Suppressor macrophage treated with lipopolysaccharide for 4 hours (primary cell): ENCODE measurements around the gene TMEM53.
"Not testable (repeated sequence)": the region's sequence is repeated elsewhere in the genome, so short reads cannot be mapped to it uniquely, and the experiment has no call there.

Experiments used
- DNase-seq: peaks from one replicate; pipeline ENCODE4 v3.0.0-alpha.2; 2020

Gene TMEM53

DNA sequence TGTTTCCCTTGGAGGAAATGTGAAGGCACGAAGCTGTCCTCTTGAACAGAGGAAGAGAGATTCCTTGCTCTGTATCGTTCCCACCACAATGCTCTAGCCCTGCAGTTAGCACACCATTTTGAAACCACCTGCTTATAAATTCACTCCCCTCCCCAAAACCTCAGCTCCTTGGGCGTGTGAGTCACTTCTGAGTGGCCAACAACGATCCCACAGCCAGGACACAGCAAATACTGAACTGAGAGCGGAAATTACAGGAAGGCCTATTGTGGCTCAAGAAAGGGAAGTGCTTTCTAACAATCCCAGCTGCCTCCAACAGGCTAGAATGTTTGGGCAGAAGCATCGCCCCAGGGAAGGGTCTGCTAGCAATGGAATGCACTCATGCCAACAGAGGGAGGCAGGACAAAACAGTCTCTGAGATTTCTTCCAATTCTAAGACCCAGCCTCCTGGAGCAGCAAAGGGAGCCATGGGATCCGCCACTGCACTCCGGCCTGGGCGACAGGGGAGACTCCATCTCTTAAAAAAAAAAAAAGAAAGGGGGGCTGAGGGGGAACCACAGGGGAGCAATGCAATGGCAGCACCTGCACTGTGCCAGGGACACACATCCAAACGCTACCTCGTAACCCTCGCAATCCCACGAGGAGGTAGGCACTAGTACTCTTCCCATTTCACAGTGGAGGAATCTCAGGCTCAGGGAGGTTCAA is 1.9 kb downstream of the TMEM53 start:
- DNase-seq = peak; percentile 93

DNA sequence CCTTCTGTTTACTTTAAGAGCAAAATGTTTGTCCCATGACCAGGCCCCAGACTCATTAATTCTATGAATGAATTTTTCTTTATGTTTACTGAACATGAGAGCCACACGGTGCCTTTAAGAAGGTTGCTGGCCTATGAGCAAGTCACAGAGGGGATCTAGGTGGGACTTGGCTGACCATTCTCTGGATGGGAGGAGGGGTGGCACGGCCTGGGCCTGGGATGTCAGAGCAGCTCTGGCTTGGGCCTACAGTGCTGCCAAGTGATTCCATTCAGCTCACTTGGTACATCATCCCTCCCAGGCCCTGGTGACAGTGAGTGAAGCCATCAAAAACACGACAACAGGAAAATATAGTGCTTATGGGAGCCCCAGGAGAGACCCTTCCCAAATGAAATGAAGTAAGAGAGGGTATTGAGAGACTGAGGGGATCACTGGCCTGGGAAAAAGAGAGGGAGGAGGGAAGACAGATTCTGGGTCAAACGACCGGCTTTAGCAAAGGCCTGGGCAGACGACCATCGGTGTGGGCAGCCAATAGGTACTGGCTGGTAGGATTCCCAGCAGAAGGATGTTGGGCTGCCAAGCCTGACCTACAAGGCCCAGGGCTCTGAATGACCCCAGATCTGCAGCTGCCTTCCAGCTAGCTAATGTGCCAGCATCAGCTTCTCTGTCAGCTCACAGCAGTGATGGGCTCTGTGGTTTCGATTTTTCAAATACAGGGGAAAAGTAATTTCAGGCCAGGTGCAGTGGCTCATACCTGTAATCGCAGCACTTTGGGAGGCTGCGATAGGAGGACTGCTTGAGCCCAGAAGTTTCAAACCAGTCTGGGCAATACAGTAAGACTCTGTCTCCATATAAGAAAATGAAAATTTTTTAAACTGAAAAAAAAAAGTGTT is 3.3 kb downstream of the TMEM53 start:
- no peak for DNase-seq

DNA sequence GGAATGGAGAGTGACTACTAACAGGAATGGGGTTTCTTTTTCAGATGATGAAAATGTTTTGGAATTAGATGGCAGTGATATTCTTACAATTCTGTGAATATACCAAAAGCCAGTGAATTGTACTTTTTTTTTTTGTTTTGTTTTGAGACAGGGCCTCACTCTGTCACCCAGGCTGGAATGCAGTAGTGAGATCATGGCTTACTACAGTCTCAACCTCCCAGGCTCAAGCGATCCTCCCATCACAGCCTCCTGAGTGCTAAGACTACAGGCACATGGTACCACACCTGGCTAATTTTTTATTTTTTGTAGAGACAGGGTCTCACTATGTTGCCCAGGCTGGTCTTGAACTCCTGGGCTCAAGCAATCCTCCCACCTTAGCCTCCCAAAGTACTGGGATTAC is 7.6 kb downstream of the TMEM53 start:
- DNase-seq = not testable (repeated sequence)

DNA sequence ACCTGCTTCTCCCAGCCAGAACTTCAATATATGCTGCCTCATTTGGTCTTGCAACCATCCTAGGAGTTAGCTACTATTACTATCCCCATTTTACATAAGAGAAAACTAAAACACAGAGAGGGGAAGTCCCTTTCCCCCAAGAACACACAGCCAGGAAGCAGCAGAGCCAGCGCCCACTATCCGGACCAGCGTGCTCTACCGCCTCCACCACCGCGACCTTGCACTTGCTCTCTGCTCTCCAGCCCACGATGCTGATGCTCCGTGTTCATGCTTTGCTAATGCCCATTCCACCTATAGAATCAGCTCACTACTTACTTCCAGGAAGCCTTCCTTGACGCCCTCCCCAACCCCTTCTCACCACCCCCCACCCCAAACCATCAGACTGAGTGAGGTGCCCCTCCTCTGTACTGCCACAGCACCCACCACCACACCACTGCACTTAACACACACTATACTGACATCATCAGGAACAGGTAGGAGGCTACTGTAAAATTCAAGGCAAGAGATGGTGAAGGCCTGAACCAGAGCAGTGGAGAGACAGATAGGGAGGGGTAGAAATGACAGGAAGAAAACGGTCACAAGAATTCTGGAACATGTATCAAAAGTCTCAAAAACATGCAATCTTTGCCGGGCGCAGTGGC is 9.4 kb downstream of the TMEM53 start:
- DNase-seq = peak; percentile 49

DNA sequence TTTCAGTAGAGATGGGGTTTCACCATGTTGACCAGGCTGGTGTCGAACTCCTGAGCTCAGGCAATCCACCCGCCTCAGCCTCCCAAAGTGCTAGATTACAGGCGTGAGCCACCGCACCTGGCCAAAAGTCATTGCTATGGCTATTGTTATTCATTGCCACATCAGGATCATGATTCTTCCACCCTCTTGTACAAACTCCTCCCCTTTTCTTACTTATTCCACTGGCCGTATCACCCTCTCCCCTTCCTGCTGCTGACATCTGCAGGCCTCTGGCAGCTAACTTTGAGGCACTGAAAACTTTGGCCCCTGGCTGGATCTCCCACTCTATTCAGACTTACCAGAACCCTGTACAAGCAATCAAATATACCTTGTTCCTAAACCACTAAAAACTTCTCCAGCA is 10.9 kb downstream of the TMEM53 start:
- DNase-seq = no peak

DNA sequence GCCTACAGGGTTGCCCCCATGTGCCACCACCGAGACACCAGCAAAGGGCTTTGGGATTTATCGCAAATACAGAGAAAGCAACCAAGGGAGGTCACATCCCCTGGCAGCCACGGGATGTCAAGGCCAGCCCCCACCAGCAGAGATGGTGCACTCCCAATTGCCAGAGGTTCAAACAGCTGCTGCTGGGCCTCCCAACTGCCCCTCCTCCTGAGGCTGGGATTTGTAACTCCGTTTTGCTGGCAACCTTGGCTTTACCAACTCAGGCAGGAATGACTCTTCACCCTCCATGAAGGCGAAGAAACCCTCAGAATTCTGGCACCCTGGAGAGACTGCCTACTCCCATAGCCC is 11.6 kb downstream of the TMEM53 start:
- DNase-seq = no peak

DNA sequence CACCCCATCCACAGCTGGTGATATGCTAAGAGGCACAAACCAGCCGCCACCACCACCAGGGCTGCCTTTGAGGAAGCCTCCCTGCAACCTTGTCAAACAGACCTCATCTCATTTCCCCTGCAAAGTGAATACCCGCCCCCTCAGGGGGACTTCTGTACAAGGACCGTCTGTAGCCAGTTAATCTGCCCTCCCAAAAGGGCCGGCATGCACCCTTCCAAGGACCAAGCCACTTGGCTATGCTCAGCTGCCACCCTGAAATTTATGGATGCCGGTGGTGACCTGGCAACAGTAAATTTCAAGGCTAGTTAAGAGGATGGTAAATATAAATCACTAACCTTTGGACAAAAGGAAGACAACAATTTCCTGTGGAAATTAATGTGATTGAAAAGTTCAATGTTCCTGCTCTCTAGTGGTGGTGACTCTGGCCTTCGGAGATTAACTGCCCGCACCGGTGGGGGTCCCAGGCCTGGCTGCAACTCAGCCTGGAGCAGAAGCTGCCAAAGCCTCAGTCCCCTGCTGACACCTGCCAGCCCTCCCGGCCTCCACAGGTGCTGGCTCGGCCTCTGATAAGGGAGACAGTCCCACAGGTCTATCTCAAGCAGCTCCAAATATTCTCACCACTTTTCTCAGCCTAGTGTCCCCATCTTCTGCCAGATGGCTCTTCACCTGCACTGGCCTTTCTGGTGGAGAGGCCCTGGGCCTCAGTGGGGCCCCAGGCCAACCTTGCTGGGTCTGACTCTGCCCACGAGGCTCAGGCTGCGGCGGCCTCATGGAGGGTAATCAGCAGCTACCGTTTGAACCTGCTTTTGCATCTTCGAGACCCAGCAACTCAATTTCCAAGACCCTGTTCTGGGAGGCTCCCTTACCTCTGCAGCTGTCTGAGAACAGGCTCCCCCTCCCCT is 12.2 kb downstream of the TMEM53 start:
- DNase-seq = no peak

DNA sequence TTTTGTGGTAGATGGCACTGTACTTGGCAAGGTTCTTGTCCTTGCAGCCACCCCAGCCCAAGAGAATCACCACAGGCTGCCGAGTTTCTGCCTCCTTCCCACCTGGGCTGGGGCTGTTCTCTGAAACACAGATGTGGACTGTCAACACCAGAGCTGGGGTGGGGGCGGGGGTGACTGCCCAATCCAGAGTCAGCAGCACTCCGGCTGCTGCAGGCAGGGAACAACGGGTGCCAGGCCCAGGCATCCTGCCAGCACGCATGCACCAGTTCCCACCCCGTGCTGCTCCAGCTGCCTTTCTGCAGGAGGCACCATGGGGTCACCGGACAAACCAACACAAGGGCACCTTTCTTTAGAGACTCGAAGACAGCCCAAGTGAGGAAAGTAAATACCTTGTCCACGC is 14.1 kb downstream of the TMEM53 start:
- DNase-seq = no peak

DNA sequence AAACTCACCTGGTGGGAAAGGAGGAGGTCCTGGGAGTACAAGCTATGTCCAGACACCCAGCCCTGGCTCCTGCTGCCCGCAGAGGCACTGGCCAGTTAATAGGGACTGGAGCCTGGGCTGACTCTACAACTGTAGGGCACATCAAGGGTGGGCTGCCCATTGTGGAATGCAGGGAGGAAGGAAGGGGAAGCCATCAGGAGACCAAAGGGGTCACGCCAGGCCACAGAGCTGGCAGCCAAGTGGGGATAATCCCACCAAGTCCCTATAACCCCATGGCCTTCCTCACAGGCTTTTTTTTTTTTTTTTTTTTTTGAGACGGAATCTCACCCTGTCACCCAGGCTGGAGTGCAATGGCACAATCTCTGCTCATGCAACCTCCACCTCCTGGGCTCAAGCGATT is 14.7 kb downstream of the TMEM53 start:
- DNase-seq = no peak

DNA sequence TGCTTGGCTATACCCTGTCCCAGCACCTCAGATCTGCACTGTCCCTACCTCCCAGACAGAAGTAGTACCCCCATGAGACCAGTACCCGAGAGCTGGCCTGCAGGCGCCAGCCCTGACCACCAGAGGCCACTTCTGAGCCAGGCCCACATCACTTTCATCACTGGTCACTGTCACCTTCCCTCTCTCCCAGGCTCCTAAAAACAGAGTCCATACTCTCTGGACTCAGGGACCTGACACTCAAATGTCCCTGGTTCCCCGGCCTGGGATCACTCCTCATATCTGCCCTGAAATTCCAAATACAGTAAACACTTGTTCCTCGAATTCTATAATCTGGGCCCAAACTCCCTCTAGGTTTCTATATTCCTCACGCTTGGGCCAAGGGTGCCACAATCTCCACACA is 18.7 kb downstream of the TMEM53 start:
- DNase-seq = peak; percentile 40

DNA sequence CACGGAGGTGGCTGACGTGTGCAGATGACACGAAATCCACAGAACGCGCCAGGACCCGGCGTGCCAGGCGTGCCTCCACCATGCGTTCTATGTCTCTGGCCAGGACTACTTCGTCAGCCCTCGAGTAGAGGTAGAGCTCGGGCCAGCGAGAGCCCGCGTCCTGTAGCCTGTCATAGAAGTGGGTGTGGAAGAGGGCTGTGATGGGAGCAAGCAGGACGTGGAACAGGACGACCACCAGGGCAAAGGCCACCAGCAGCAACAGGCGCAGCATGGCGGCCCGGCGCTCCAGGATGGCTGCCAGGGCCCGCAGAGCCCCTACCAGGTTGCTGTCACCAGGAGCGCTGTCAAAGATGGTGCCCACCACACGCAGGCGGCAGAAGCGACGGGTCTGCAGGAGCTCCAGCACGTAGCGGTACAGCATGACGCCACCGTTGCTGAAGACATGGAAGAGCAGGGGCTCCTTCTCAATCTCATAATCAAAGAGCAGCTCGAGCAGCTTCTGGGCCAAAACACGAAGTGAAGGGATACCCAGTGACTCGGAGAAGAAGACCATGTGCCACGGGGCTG is 19.6 kb downstream of the TMEM53 start:
- no peak for DNase-seq

DNA sequence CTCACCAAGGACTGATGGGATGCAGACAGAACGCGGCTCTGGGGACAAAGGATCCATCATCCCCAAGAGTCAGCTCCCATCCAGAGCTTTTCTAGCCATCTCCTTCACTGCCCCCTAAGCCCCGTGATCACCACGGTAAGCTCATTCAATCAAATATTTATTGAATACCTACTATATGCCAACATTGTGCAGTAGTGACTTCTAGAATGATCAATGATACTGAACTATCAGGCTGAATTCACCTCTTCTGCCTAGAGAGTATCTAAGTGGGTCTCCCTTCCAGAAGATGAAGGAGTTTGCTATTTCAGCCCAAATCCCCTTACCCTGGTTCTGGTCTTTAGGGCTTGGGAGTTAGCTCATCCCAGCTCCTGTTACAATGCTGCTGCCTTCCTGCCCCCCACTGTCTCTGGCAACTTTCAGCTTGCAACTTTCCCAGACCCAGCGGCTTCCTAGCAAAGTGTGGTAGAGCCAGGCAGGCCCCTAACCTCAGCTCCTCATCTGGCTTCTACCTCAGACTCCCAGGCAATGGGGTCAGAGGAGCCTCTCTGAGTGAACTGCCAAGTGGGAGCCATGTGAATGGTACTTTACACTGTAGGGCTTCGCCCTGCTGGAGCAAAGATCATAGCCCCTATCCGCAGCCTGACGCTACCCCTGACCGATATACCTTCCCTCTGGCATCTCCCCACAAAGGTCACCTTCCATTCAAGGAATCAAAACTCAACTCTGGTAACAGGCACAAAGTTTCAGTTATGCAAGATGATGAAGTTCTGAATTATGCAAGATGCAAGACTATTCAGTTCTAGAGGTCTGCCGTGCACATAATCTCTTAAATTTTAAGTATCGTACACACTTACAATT is 20.9 kb downstream of the TMEM53 start:
- no peak for DNase-seq

DNA sequence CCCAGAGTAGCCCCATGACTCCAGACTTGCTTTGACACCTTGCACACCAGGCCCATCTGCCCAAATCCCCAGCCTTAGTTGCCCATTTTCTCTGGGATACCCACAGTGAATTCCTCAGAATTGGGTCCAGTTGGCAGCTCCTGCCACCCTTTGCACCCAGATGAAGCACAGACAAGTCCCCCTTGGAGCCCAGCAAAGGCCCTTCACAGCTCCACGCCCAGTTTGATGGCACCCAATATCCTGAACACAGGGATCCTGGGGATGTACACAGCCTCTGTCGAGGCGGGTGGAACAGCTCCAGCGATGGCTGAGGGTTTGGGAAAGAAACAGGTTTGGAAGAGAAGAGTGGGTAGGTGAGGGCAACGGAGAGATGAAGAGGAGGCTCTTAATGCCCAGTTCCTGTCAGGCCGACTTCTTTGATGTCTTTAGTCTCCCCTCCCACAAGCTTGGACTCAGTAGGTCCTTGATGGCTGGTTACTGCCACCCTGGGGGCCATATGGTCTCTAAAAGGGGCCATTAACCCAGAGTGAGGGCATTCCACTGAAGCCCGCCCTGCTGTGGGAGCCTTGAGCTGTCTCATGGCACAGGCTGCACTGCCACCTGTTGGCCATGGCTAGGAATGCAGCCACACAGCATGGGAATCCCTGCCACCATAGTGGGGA is 21.7 kb downstream of the TMEM53 start:
- DNase-seq = peak; percentile 82

DNA sequence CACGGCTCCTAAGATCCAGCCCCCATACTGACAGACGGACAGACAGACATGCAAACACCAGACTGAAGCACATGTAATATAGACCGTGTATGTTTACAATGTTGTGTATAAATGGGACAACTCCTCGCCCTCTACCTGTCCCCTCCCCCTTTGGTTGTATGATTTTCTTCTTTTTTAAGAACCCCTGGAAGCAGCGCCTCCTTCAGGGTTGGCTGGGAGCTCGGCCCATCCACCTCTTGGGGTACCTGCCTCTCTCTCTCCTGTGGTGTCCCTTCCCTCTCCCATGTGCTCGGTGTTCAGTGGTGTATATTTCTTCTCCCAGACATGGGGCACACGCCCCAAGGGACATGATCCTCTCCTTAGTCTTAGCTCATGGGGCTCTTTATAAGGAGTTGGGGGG is 23.2 kb downstream of the TMEM53 start:
- DNase-seq = no peak

DNA sequence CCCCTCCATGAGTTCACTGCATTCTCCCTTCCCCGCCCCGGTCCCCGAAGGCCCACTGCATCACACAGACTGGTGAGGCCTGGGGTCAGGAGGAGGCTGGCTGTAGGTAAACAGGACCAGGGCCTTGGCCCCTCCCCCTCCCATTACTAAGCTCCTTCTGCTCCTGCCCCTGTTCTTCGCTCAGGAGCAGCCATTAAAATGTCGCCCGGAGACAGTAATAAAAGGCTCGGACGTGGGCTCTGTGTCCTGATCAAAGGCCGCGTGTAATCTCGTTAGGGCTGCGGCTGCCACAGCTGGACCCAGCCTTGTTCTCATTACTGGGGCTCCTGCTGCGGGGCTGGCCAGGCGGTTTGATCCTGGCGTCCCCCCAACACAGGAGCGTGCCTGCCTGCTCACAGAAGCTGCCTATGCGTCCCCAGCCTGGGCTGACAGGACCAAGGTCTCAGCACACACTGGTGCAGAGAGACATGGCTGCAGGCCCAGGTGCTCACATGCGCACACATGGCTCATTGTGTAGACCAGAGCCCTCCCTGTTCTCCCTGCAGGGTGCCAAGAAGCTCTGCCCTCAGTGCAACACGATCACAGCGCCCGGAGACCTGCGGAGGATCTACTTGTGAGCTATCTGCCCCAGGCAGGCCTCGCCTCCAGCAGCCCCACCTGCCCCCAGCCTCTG is 24.0 kb downstream of the TMEM53 start:
- DNase-seq = no peak

DNA sequence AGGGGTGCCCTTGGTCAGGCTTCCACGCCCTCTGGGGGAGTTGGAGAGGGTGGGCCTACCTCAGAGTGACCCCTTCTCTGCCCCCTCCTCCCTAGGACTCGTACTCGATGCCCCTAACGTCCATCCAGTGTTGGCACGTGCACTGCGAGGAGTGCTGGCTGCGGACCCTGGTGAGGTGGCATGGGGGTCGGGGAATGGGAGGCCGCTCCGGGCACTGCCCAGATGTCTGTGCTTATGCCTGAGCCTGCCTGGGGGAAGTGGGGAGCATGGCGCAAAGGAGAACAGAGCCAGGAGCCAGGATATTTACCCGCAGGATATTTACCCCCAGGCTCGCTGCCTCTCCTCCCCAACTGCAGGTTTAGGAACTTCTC is 24.5 kb downstream of the TMEM53 start:
- no peak for DNase-seq

DNA sequence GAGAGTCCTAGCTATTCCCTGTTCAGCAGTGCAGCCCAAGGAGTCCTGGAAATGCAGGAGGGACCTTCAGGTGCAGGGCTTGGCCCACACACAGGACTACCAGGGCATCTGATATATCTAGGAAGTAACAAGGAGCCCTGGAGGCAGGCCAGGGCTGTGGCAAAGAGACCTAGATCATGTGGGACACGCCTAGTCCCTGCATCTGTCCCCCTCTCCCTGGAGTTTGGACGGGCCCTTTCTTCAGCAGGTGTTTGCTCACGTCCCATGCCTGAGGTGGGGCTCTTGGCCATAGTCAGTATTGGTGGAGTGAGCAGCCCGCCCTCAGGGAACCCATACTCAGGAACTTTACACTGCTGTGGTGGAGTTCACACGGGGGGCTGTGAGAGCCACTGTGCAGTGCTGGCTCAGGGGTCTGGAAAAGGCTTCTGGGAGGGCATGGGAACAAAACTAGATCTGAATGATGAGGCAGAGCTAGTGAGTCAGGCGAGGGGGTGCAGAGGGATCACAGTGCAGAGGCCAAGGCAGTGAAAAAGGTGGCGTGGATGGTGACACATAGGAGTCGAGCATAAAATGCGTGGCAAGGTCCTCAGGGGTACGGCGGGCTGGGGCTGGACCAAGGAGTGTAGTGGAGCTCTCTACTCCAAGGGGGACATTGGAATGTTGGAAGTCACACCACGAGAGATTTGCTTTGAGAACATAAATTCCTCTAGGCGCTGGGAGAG is 25.6 kb downstream of the TMEM53 start:
- no peak for DNase-seq

DNA sequence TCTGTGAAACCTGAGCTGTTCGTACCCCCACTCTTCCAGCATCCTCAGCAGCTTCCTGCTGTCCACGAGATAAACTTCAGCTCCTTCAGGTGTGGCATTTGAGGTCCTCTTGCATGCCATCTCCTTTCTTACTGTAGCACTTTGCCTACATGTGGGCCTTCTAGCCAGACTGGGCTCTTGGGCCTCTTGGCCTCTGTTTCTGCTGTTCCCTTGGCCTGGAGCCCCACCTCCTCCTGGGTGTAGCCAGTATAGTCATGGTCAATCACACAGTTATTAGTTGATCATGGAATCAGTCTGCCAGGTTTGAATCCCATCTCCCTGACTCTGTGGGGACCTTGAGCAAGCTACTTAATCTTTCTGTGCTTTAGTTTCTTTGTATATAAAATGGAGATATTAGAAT is 26.4 kb downstream of the TMEM53 start:
- no peak for DNase-seq

DNA sequence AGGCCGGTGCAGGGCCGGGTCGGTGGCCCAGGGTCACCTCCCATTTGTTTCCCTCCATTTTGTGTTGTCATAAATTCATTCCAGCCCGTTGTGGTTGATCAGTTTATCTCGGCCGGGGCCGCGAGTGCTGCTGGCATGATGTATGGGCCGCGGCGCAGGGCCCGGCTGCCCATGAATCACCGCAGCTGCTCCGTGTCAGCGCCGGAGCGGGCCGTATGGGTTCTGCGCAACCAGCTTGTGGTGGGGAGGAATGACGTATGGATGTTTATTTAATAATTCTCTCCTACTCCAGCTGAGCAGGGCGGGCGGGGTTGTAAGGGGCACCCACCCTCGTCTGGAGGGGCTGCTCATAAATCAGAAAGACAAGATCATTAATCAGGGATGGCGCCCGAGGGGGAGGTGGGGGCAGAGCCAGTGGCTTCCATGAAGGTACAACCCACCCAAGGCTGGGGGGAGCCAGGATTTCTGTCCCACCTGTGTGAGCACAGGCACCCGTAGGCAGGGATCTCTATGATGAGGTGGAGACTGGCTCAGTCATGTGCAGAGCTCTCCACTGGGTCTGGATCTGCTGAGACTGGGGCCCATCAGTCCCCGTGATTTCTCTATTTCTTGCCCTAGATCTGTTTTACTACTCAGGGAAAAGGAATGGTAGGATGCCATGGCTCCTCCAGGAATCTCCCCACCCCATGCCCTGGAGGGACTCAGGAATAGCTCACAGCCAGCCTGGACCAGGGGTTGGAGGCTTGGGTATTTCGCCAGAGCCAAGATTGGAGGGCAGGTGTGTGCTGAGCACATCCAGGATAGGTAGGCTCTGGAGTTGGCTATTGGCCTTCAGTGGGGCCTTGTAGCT is 27.8 kb downstream of the TMEM53 start:
- no peak for DNase-seq
